DND-41 (cell line): ENCODE measurements around the gene IQSEC1.
A peak's percentile ranks its signal among the peaks of the same experiment; 100 is the strongest.

ENCODE experiments used
- ATAC-seq: fragments of 200-7000 bp; cut with Tn5 transposase; 3 replicates; pipeline ENCODE4 v1.9.1; 2021; ENCODE audit warnings: low read depth; ENCODE audit not compliant: insufficient read depth
- DNase-seq: peaks from one replicate; pipeline ENCODE4 v3.0.0-alpha.2; 2020
- H2AFZ ChIP-seq: 2 replicates; pipeline ENCODE4 v1.6.0; 2012; ENCODE audit warnings: low read depth, low read length
- H3K27ac ChIP-seq: 2 replicates; pipeline ENCODE4 v1.5.1; 2012; ENCODE audit warnings: low read length, inconsistent platforms
- H3K27me3 ChIP-seq: fragments of 200-600 bp; sonication (generic); 2 replicates; pipeline ENCODE4 v1.6.0; 2012; ENCODE audit warnings: low read length, mild to moderate bottlenecking, inconsistent platforms; ENCODE audit not compliant: insufficient read depth, poor library complexity
- H3K36me3 ChIP-seq: 2 replicates; pipeline ENCODE4 v1.5.1; 2012; ENCODE audit warnings: low read length, inconsistent platforms; ENCODE audit not compliant: insufficient read depth
- H3K4me1 ChIP-seq: 2 replicates; pipeline ENCODE4 v1.5.1; 2012; ENCODE audit warnings: mild to moderate bottlenecking, low read length; ENCODE audit not compliant: insufficient read depth
- H3K4me2 ChIP-seq: 2 replicates; pipeline ENCODE4 v1.6.0; 2012; ENCODE audit warnings: mild to moderate bottlenecking, moderate library complexity, low read length, inconsistent platforms; ENCODE audit not compliant: insufficient read depth
- H3K4me3 ChIP-seq, 2 experiments: fragments of 200-600 bp in 1 of 2; shearing (Covaris generic) in 1 of 2; 2 replicates each; pipeline ENCODE4 v1.5.1; 2012 to 2016; ENCODE audit warnings: inconsistent platforms in 2 of 2, low read length in 2 of 2, mild to moderate bottlenecking in 2 of 2, low read depth in 1 of 2, moderate library complexity in 1 of 2
- H3K79me2 ChIP-seq: 2 replicates; pipeline ENCODE4 v1.6.0; 2012; ENCODE audit warnings: low read length, inconsistent platforms; ENCODE audit not compliant: insufficient read depth
- H3K9ac ChIP-seq: 2 replicates; pipeline ENCODE4 v1.6.0; 2012; ENCODE audit warnings: low read depth, mild to moderate bottlenecking, inconsistent platforms, low read length, moderate library complexity
- H3K9me3 ChIP-seq: 2 replicates; pipeline ENCODE4 v1.5.1; 2012; ENCODE audit warnings: low read length, moderate library complexity, mild to moderate bottlenecking, inconsistent platforms; ENCODE audit not compliant: insufficient read depth, severe bottlenecking
- H4K20me1 ChIP-seq: 2 replicates; pipeline ENCODE4 v1.6.0; 2012; ENCODE audit warnings: low read length; ENCODE audit not compliant: insufficient read depth
- EZH2 ChIP-seq: IDR thresholded peaks from 3 replicates; pipeline ENCODE4 v1.6.1; 2012; ENCODE audit warnings: borderline replicate concordance, low read depth, mild to moderate bottlenecking, moderate library complexity, low read length, inconsistent platforms; ENCODE audit not compliant: severe bottlenecking
- TF ChIP-seq, protein P1 (sequence below): IDR thresholded peaks from 2 replicates; pipeline ENCODE4 v1.5.1; 2012; ENCODE audit warnings: borderline replicate concordance, low read length, moderate library complexity, mild to moderate bottlenecking; ENCODE audit not compliant: poor library complexity, severe bottlenecking; ENCODE audit errors: extremely low read depth

Gene IQSEC1

GRCh38 chr3:13010780-13011572 lies 62.3 kb downstream of the IQSEC1 start:
- H4K20me1 ChIP-seq, result no peaks in the 10 kb centered on the region; the same call in 1 of the 2 replicates
- no peaks in the 10 kb centered on the region for H3K27me3 ChIP-seq
- no peak overlapping the region for H2AFZ ChIP-seq
- H3K4me3 ChIP-seq, result no peak overlapping the region
- no peak overlapping the region for H3K4me2 ChIP-seq
- no peak for ATAC-seq
- H3K27ac ChIP-seq, result peak overlapping the region; percentile 77; the same call in 1 of the 2 replicates
- H3K9ac ChIP-seq, result no peak overlapping the region
- H3K79me2 ChIP-seq, result peaks cover 12% of the 10 kb centered on the region; the same call in 1 of the 2 replicates
- H3K9me3 ChIP-seq, result no peaks in the 10 kb centered on the region
- no peak for DNase-seq
- no peak for TF ChIP-seq EZH2
- TF ChIP-seq, protein P1, sequence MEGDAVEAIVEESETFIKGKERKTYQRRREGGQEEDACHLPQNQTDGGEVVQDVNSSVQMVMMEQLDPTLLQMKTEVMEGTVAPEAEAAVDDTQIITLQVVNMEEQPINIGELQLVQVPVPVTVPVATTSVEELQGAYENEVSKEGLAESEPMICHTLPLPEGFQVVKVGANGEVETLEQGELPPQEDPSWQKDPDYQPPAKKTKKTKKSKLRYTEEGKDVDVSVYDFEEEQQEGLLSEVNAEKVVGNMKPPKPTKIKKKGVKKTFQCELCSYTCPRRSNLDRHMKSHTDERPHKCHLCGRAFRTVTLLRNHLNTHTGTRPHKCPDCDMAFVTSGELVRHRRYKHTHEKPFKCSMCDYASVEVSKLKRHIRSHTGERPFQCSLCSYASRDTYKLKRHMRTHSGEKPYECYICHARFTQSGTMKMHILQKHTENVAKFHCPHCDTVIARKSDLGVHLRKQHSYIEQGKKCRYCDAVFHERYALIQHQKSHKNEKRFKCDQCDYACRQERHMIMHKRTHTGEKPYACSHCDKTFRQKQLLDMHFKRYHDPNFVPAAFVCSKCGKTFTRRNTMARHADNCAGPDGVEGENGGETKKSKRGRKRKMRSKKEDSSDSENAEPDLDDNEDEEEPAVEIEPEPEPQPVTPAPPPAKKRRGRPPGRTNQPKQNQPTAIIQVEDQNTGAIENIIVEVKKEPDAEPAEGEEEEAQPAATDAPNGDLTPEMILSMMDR, result no peak
- H3K4me1 ChIP-seq, result peaks cover 46% of the 10 kb centered on the region
- no peaks in the 10 kb centered on the region for H3K36me3 ChIP-seq

DNA sequence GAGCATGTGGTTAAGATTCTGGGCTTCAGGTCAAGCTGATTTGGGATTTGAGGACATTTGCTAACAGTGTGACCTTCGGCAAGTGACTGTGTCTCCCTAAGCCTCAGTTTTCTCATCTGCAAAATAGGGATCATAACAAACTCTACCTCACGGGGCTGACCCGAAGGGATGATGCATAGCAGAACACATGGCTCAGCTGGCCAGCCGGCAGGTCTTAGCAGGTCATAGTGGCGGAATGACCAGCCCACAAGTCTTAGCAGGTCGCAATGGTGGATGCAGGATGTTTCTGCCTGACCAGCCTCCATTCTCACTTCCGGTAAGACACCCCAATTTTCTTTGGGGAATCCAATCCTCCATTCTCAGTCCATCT lies 63.3 kb downstream of the IQSEC1 start:
- no peaks in the 10 kb centered on the region for H3K27me3 ChIP-seq
- no peaks in the 10 kb centered on the region for H3K36me3 ChIP-seq
- H3K4me2 ChIP-seq, result no peak overlapping the region
- no peaks in the 10 kb centered on the region; the same call in 1 of the 2 replicates for H4K20me1 ChIP-seq
- no peaks in the 10 kb centered on the region for H3K9me3 ChIP-seq
- no peak for DNase-seq
- peaks cover 12% of the 10 kb centered on the region; the same call in 1 of the 2 replicates for H3K79me2 ChIP-seq
- no peak overlapping the region for H3K4me3 ChIP-seq
- H2AFZ ChIP-seq, result no peak overlapping the region
- H3K9ac ChIP-seq, result no peak overlapping the region
- no peak overlapping the region for H3K27ac ChIP-seq
- no peak for ATAC-seq
- H3K4me1 ChIP-seq, result peaks cover 36% of the 10 kb centered on the region
- TF ChIP-seq, protein P1, result no peak
- no peak for TF ChIP-seq EZH2

GRCh38 chr3:13009132-13009945 lies 63.9 kb downstream of the IQSEC1 start:
- no peak overlapping the region for H3K4me2 ChIP-seq
- no peak for TF ChIP-seq EZH2
- TF ChIP-seq, protein P1, result no peak
- H4K20me1 ChIP-seq, result no peaks in the 10 kb centered on the region; the same call in 1 of the 2 replicates
- no peaks in the 10 kb centered on the region for H3K9me3 ChIP-seq
- H3K27ac ChIP-seq, result no peak overlapping the region
- DNase-seq (no peak), ATAC-seq (no peak)
- no peak overlapping the region for H2AFZ ChIP-seq
- no peaks in the 10 kb centered on the region for H3K27me3 ChIP-seq
- H3K9ac ChIP-seq, result no peak overlapping the region
- H3K4me1 ChIP-seq, result peaks cover 30% of the 10 kb centered on the region
- no peaks in the 10 kb centered on the region for H3K36me3 ChIP-seq
- no peak overlapping the region for H3K4me3 ChIP-seq
- H3K79me2 ChIP-seq, result peaks cover 12% of the 10 kb centered on the region; the same call in 1 of the 2 replicates
